ENCODE data around the gene SASH3.

Gene SASH3

DNA sequence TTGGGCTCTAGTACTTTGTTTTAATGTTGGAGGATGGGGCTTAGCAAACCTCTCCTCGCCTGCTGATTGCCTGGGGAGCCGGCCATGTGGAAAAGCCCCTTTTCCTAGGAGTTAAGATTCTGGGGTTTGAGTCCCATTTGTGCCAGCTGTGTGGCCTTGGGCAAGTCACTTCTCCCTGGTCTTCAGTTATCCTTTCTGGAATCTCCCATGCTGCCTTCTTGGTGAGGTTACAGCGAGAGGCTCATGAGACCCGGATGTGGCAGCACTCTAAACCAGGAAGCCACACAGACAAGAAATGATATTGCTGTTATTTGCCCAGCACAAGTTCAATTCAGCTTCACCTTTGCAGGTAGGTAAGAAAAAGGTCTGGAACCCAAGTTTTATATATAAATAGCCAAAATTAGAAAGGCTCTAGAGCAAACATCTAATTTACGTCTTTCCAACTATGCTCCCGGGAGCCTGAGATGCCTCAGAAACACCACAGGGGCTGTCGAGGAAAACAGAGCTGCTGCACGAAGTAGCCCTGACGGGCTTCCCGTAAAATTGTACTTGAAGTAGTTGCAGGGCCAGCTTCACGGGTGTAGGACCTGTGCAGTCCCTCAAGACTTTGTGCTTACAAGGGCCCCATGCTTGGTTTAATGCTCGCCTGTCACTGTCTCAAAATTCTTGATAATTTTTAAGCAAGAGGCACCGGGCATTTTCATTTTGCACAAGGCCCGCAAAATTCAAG is 8.3 kb upstream of the SASH3 start:
- peak overlapping the region; percentile 93 for H3K27ac Mint-ChIP-seq
- H3K9me3 Mint-ChIP-seq (ENCODE audit: low read depth) = no peaks in the 10 kb centered on the region
- no peaks in the 10 kb centered on the region for H3K36me3 Mint-ChIP-seq
- H3K27me3 Mint-ChIP-seq = no peaks in the 10 kb centered on the region
- H3K4me1 Mint-ChIP-seq (ENCODE audit: low read depth) = peaks cover 68% of the 10 kb centered on the region
- no peak overlapping the region for H3K4me3 Mint-ChIP-seq

DNA sequence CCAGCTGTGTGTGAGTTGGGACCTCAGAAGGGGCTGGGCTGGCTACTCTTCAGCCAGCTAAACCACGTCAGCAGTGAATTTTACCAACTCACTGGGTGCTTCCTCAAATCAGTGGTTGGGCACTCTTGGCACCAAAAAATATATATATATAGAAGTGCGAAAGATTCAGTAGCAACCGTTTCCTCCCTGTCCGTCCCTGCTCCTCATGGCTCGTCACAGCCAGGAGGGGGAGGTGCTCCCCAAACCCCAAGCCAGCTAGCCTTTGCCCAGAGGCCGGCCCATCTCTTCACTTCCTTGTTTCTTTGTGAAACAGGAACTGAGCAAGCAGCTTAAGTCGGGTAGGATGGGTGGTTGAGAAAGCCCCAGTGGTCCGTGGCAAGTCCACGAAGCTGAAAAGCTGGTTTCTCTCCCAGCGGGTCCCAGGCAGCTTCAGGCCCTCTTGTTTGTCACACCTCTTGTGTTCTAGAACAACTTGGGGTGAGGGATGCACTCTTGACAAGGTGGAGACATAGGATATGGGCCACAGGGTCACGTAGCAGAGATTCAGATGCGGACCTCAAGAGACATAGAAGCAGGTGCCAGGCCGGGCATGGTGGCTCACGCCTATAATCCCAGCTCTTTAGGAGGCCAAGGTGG is 6.8 kb upstream of the SASH3 start:
- peak overlapping the region; percentile 85 for H3K27ac Mint-ChIP-seq
- H3K9me3 Mint-ChIP-seq (ENCODE audit: low read depth) = no peaks in the 10 kb centered on the region
- peaks cover 71% of the 10 kb centered on the region for H3K4me1 Mint-ChIP-seq (ENCODE audit: low read depth)
- H3K4me3 Mint-ChIP-seq = peak overlapping the region; percentile 20
- H3K36me3 Mint-ChIP-seq = no peaks in the 10 kb centered on the region
- no peaks in the 10 kb centered on the region for H3K27me3 Mint-ChIP-seq

DNA sequence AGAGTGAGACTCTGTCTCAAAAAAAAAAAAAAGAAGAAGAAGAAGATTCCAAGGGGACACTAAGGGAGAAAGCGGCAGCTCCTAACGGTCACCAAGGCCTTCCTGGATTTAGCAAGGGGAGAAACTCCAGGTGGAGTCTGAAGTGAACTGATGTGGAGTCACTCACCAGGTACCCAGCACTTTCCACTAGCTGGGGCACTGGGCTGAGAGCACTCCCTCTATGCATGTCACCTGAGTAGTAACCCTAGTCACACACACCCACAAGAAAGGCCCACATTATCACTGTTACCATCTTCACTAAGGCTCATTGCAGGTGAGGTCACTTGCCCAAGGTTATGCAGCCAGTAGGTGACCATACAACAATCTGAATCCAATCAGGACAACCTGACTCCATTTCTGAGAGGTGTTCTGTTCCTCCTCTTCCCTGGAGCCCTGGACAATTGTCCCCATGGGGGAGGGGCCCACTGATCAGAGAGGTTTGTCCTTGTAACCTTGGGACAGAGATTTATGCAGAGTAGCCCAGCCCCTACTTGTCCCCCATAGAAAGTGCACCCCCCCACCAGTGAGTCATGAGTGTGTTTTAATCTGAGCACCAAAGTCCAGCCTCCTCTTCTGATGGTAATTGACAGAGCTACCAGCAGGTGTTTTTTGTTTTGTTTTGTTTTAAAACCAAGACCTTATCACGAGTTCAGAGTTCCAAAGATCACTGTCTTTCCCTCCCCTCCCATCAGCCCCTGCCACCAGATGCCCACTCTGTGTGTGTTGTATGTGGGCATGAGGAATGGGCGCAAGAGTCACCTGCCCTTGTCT is 5.9 kb upstream of the SASH3 start:
- no peaks in the 10 kb centered on the region for H3K27me3 Mint-ChIP-seq
- no peaks in the 10 kb centered on the region for H3K9me3 Mint-ChIP-seq (ENCODE audit: low read depth)
- peaks cover 69% of the 10 kb centered on the region for H3K4me1 Mint-ChIP-seq (ENCODE audit: low read depth)
- no peak overlapping the region for H3K4me3 Mint-ChIP-seq
- H3K36me3 Mint-ChIP-seq = no peaks in the 10 kb centered on the region
- H3K27ac Mint-ChIP-seq = peak overlapping the region; percentile 54

DNA sequence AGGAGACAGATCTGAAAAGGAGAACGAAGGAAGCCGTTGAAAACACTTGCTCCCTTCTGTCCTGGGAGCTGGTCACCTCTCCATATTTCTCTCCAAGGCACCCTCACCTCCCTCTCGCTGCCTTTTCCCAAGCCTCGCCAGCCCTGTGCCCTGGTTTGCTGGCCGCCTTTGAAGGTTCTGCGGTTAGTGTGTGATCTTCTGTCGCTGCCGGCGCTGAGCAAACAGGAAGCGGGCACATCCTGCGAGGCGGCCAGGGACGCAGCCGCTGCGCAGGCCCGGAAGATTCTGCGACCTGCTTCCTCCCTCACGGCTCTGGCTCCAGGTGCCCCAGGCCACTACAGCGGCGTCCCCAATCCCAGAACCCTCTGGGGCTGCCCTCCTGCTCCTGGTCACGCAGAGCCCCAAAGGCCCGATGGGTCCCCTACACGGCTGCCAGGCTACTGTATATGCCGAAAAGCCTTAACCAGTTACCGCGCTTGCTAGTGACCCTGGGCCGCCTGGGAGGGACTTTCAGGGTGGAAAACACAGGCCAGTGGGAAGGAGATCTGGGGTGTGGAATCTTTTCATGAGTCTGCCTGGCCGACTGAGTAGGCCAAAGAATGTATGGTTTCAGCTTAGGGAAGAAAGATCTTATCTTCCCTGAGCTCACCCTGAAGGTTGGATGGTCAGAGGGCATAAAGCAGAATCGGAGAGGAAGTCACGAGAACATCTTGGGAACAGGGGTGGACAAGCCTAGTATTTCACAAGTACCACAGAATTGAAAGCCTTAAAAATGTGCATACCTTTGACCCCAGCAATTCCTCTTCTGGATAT is 2.3 kb upstream of the SASH3 start:
- Mint-ChIP-seq H3K4me3 (peak overlapping the region; percentile 82), H3K27me3 (no peaks in the 10 kb centered on the region), H3K36me3 (peaks cover 2% of the 10 kb centered on the region), H3K27ac (peak overlapping the region; percentile 94), H3K4me1 (ENCODE audit: low read depth) (peaks cover 60% of the 10 kb centered on the region), H3K9me3 (ENCODE audit: low read depth) (no peaks in the 10 kb centered on the region)

DNA sequence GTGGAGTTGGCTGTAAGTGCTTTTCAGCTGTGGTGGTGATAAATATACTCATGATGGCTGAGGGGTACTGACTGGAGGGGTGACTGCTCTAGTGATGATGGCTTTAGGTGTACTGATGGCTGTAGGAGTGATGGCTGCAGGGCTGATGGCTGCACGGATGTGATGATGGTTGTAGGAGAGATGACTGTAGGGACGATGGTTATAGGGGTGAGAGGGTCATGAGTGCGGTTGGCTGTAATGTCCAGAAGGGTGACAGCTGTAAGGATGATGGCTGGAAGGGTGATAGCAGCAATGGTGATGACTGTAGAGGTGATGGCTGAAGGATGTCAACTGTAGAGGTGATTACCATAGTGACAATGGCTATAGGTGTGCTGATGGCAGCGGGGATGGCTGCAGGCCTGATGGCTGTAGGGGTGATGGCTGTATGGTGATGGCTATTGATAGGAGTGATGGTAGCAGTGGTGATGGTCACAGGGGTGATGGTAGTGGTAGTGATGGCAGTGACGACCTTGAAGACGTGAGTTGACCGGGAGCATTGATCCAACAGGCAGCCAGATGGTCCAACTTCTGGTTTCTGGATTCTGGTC is 570 bp upstream of the SASH3 start:
- H3K27me3 Mint-ChIP-seq = no peaks in the 10 kb centered on the region
- H3K36me3 Mint-ChIP-seq = peaks cover 6% of the 10 kb centered on the region
- no peaks in the 10 kb centered on the region for H3K9me3 Mint-ChIP-seq (ENCODE audit: low read depth)
- H3K4me3 Mint-ChIP-seq = peak overlapping the region; percentile 87
- peaks cover 64% of the 10 kb centered on the region for H3K4me1 Mint-ChIP-seq (ENCODE audit: low read depth)
- peak overlapping the region; percentile 91 for H3K27ac Mint-ChIP-seq

DNA sequence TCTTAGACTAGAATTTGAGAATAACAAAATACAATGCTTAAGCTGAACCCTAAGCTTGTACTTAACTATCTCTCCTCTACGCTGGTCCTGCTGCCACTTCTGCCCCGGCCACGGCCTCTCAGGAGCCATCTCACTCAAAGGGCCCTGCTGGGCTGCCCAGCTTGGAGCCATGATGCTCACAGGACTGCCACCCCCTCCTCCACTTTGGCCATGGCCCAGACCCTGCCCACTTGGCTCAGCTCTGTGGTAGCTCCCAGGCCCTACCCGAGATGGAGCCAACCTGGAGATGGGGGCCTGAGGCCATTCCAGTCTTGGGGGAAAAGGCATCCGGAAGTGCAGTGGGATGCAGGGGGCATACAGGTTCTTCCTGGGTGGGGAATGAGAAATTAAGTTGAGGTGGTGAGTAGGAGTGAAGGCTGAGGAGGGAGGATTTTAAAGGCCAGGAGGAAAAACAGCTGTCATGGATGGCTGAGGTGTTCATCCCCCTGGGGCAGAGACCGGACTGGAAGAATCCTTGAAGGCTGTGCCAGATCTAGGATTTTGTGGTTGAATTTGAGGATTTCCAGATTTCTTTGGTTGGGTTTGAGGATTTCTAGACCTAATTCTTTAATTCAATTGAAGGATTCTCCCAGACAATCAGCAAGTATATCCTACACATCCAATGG is 824 bp downstream of the SASH3 start:
- H3K4me1 Mint-ChIP-seq (ENCODE audit: low read depth) = peaks cover 64% of the 10 kb centered on the region
- H3K36me3 Mint-ChIP-seq = peaks cover 8% of the 10 kb centered on the region
- H3K4me3 Mint-ChIP-seq = peak overlapping the region; percentile 87
- peak overlapping the region; percentile 91 for H3K27ac Mint-ChIP-seq
- H3K27me3 Mint-ChIP-seq = no peaks in the 10 kb centered on the region
- no peaks in the 10 kb centered on the region for H3K9me3 Mint-ChIP-seq (ENCODE audit: low read depth)

DNA sequence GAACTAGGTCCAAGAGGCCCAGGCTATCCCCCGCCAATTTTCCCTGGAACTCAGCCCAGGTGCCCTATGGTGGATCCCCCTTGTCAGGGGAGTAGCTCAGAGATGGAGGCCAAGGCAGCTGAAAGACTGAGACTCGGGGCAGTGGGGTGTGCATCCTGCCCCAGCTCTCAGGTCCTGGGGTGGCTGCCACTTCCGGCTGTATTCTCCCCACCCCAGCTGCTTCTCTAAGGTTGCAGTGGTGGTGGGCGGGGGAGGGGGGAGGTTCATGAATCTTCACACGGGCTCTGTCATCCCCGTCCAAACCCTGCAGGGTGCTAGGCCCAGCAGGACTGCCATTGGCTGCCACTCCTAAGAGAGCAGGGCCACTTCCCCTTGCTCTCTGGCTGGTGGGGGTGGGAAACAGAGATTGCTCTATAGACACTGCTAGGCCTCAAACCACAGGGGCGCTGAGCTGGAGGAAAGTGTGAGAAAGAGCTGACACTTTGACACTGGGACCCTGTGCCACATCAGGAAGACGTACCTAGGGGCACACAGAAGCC is 1.5 kb downstream of the SASH3 start:
- peak overlapping the region; percentile 85 for H3K27ac Mint-ChIP-seq
- peaks cover 8% of the 10 kb centered on the region for H3K36me3 Mint-ChIP-seq
- H3K9me3 Mint-ChIP-seq (ENCODE audit: low read depth) = no peaks in the 10 kb centered on the region
- H3K4me1 Mint-ChIP-seq (ENCODE audit: low read depth) = peaks cover 69% of the 10 kb centered on the region
- H3K4me3 Mint-ChIP-seq = peak overlapping the region; percentile 87
- H3K27me3 Mint-ChIP-seq = no peaks in the 10 kb centered on the region

DNA sequence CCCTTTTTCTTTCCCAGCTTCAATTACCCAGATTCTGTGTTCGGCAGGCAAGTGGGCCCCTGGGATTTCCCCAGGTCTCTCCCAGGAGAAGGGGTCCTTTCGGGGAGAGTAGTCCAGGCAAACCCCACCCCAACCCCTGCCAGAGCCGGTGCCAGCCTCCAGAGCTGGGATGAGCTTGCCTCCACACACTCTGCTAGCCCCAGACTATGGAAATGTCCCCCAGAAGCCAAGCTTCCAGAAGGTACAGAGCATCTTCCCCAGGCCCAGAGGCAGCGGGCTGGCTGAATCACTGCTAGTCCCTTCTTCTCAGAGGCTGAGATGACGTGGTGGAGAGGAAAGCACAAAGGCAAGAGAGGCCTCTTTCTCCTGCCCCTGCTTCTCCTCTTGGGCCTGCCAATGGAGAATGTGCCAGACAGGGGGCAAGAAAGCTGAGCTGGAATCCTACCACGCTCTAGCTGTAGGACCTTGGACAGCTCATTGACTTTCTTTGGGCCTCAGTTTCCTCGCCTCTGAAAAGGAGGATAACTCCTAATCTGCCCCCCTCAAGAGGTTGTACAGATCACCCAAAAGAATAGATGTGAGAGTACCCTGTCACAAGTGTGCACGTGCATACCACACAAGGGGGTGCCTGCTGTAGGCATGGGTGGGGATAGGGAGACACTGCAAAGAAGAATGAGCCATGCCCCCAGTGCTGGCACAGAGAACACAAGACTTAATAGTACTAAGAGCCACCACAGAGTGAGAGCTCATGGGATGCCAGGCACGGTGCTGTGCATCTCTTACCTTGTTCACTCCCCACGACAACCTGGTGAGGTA is 2.1 kb downstream of the SASH3 start:
- Mint-ChIP-seq H3K36me3 (peaks cover 8% of the 10 kb centered on the region), H3K27ac (peak overlapping the region; percentile 85), H3K4me3 (peak overlapping the region; percentile 87), H3K4me1 (ENCODE audit: low read depth) (peaks cover 68% of the 10 kb centered on the region), H3K27me3 (no peaks in the 10 kb centered on the region), H3K9me3 (ENCODE audit: low read depth) (no peaks in the 10 kb centered on the region)

DNA sequence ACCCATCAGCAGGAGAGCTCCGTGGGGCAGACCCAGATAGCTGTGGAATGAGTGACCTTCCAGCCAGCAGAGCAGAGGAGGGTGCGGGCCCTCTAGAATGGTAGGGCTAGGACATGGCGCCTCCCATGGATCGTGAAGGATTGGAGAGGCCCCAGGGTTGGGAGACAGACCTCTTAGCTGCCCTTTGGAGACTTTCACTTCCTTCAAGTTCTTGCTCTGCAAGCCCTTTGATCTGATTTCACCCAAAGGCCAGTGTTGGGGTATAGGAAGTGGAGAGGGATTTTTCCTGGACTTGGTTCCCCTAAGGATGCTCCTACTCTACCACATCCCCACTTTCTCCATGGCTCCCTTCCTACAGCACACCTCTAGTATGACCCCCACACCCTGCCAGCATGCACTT is 3.0 kb downstream of the SASH3 start:
- Mint-ChIP-seq H3K4me3 (peak overlapping the region; percentile 87), H3K4me1 (ENCODE audit: low read depth) (peaks cover 70% of the 10 kb centered on the region), H3K36me3 (peaks cover 8% of the 10 kb centered on the region), H3K9me3 (ENCODE audit: low read depth) (no peaks in the 10 kb centered on the region), H3K27me3 (no peaks in the 10 kb centered on the region), H3K27ac (peak overlapping the region; percentile 95)

DNA sequence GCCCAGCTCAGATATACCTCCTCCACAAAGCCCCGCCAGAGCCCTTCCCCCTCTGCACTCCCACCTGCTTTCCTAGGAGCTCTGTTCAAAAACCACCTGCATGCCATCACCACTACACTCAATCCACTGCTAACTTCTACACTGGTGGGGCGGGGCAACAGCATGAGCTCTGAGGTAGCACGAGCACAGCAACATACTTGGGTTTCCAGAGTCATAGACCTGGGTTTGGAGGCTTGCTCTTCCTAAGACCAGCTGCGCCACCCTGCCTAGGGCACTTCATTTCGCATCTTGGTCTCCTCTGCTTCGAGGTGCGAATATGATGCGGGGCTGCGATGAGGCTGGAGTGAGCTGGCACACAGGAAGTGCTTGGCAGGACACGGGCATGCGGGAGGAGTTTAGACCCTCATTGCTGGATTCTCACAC is 3.6 kb downstream of the SASH3 start:
- peaks cover 8% of the 10 kb centered on the region for H3K36me3 Mint-ChIP-seq
- peak overlapping the region; percentile 87 for H3K4me3 Mint-ChIP-seq
- peaks cover 66% of the 10 kb centered on the region for H3K4me1 Mint-ChIP-seq (ENCODE audit: low read depth)
- no peaks in the 10 kb centered on the region for H3K27me3 Mint-ChIP-seq
- H3K27ac Mint-ChIP-seq = peak overlapping the region; percentile 95
- no peaks in the 10 kb centered on the region for H3K9me3 Mint-ChIP-seq (ENCODE audit: low read depth)

DNA sequence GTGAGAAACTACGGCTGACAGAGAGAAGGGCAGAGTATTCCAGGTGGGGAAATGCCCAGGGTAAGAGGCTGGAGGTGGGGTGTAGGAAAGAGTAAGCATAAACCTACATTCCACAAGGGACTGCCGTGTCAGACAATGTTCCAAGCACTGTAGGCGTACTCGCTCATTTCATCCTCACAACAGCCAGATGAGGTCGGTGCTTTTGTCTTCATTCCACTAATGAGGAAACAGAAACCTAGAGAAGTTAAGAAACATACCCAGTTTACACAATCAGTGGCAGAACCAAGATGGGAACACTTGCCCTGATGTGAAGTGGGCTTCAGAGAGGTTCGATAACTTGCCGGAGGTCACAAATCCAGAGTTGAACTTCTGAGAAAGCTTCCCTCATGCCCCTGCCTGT is 4.6 kb downstream of the SASH3 start:
- Mint-ChIP-seq H3K27ac (peak overlapping the region; percentile 95), H3K27me3 (no peaks in the 10 kb centered on the region)

DNA sequence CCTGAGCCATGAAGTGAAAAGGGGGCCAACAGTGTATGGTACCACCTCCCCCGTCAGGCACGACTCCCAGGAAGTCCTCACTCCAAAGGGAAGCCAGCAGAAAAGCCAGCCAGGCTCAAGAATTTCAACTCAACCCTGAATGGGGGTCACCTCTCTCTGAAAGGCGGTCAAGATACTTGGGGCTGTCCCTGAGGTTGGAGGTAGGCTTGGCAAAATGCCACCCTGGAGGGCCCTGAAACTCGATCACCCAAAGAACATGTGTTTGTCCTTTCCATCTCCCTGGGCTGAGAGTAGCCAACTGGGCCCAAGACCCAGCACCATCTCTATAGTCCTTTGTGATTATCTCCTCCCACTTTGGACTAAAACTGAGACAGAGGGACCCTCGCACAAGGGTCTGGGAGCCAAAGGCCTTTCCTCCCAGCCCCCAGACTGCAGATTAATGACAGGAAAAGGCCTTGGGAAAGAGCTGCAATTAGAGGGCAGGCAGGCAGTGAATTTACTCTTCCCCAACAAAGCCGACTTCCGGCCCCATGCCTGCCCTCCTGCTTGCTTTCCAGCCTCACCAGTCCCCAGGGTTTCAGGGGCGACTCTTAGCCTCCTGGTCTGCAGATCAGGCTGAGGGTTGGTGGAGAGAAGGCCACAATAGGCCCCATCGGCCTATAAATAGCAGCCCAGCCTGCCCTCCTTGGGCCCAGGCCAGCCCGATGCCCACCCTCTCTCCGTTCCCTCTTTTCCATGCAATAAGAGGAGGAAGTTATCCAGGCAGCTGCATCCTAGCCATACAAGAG is 5.6 kb downstream of the SASH3 start:
- Mint-ChIP-seq H3K4me1 (ENCODE audit: low read depth) (peaks cover 59% of the 10 kb centered on the region), H3K9me3 (ENCODE audit: low read depth) (no peaks in the 10 kb centered on the region), H3K27ac (peak overlapping the region; percentile 91), H3K36me3 (peaks cover 8% of the 10 kb centered on the region), H3K4me3 (peak overlapping the region; percentile 70), H3K27me3 (no peaks in the 10 kb centered on the region)

More for the DNA sequence above, 4.6 kb downstream of the SASH3 start:
- peak overlapping the region; percentile 87 for H3K4me3 Mint-ChIP-seq
- H3K4me1 Mint-ChIP-seq (ENCODE audit: low read depth) = peaks cover 60% of the 10 kb centered on the region
- H3K36me3 Mint-ChIP-seq = peaks cover 8% of the 10 kb centered on the region
- no peaks in the 10 kb centered on the region for H3K9me3 Mint-ChIP-seq (ENCODE audit: low read depth)
